ENCODE results near the gene GNB3.
"Not testable (repeated sequence)": the region's sequence is repeated elsewhere in the genome, so short reads cannot be mapped to it uniquely, and the experiment has no call there.

The GNB3 gene

GRCh38 chr12:6892683-6893082 lies 52.0 kb downstream of the GNB3 start:
- H3K36me3 ChIP-seq (ENCODE audit: insufficient read depth, low read length); H3K4me3 ChIP-seq (ENCODE audit: low read length); H3K27me3 ChIP-seq (ENCODE audit: control insufficient read depth, insufficient read depth, low read length); H3K9ac ChIP-seq (ENCODE audit: low read depth, low read length); H3K4me2 ChIP-seq (ENCODE audit: low read length); H3K9me3 ChIP-seq (replicated peaks; ENCODE audit: low read length): not testable (repeated sequence)
- H3K4me1 ChIP-seq (ENCODE audit: control insufficient read depth, insufficient read depth, low read length): peaks cover 13% of the 10 kb centered on the region

- Histone ChIP-seq H3K4me1 (ENCODE audit: control insufficient read depth, insufficient read depth, low read length) (peaks cover 13% of the 10 kb centered on the region), H3K36me3 (ENCODE audit: insufficient read depth, low read length) (no peaks in the 10 kb centered on the region), H3K9me3 (replicated peaks; ENCODE audit: low read length) (no peaks in the 10 kb centered on the region), H3K4me2 (ENCODE audit: low read length) (no peak overlapping the region), H3K27me3 (ENCODE audit: control insufficient read depth, insufficient read depth, low read length) (no peaks in the 10 kb centered on the region), H3K9ac (ENCODE audit: low read depth, low read length) (no peak overlapping the region), H3K4me3 (ENCODE audit: low read length) (no peak overlapping the region)
Observed at GRCh38 chr12:6894321-6894720, 53.6 kb downstream of the GNB3 start.
